Cardiac muscle cell (in vitro differentiated cells and primary cell): Measurements from ENCODE around the gene LRRC45. TPM values are rescaled to one million over a fixed set of nuclear protein-coding genes. Genes with fewer than 3 reads are reported as not detected.

Experiments
- DNase-seq, 2 donors: peaks; one replicate each; pipeline versions ENCODE4 v3.0.0 to v3.0.0-alpha.2; 2010 to 2017; ENCODE audit warnings: low read depth in 1 of 2, low spot score in 1 of 2
- H3K27ac ChIP-seq: fragments of 200-600 bp; sonication (generic); 2 replicates; pipeline ENCODE4 v1.5.1; 2016
- H3K27me3 ChIP-seq: fragments of 200-600 bp; sonication (generic); 2 replicates; pipeline ENCODE4 v1.6.0; 2016; ENCODE audit warnings: control low read depth
- H3K36me3 ChIP-seq: fragments of 200-600 bp; sonication (generic); 2 replicates; pipeline ENCODE4 v1.5.1; 2016; ENCODE audit warnings: control low read depth
- H3K4me1 ChIP-seq: fragments of 200-600 bp; sonication (generic); 2 replicates; pipeline ENCODE4 v1.8.1; 2017; ENCODE audit warnings: low read depth, mild to moderate bottlenecking, mixed run types
- H3K4me3 ChIP-seq: fragments of 200-600 bp; sonication (generic); 2 replicates; pipeline ENCODE4 v1.5.1; 2016; ENCODE audit warnings: mild to moderate bottlenecking
- H3K9me3 ChIP-seq: fragments of 200-600 bp; sonication (generic); 2 replicates; pipeline ENCODE4 v1.5.1; 2017; ENCODE audit warnings: low read depth, mild to moderate bottlenecking, control low read depth
- polyA plus RNA-seq: library from polyadenylated mRNA; unstranded; fragments of >200 nt; fragmentation: Nextera tagmentation; extraction: Ambion mirVana; gene quantifications from 2 replicates; pipeline ENCODE4 v1.2.1, GENCODE V29; 2016
- total RNA-seq: library from RNA; depleted of rRNA; stranded (reverse); fragments of >200 nt; gene quantifications from 2 replicates; pipeline ENCODE4 v1.2.3, GENCODE V29; 2016
- TF ChIP-seq, protein P1 (sequence below): IDR thresholded peaks from 2 replicates; pipeline ENCODE4 v1.5.1; 2012; ENCODE audit warnings: low read depth, mild to moderate bottlenecking, low read length

Gene LRRC45
- total and polyA plus RNA-seq, 2 experiments from 2014 or later: 31.8 to 36.5 TPM

DNA sequence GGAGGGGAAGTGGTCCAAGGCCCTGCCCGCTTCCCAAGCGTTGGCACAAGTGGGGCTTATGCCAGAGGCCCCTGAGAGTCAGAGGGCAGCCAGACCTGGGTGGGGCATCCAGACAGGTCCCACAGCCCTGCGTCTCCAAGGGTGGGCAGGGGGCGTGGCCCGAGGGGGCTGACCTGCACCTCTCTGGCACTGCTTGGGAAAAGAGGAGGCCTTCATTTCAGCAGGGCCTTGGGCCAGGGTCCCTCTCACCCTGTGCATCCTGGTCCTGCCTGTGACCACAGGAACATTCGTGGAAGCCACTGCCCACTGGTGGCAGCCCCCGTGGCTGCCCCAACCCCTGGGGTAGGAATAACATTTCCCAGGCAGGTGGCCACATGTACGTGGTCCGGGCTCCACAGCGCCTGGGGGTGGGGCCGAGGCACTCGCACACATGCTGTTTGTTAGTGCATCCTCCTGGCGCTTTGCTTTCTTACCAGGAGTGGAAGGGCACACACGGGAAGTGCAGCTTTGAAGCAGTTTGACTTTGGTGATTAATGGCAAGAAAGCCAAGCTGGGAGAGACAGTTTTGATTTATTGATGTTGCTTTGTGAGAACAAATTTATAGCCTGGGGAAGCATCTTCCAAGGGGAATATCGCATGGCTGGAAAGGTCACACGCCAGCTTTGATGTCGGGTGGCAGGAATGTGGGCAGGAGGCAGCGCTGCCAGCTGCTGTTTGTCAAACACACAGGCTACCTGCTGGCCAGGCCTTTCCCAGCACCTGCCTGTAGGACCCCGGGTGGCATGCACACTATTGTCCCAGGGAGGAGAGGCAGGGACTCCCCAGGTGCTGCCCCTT is 4.7 kb upstream of the LRRC45 start:
- peak overlapping the region; percentile 9 for H3K27ac ChIP-seq
- H3K9me3 ChIP-seq: no peaks in the 10 kb centered on the region
- H3K4me1 ChIP-seq: peaks cover 5% of the 10 kb centered on the region
- no peak for DNase-seq
- H3K36me3 ChIP-seq: no peaks in the 10 kb centered on the region
- H3K4me3 ChIP-seq: no peak overlapping the region
- no peaks in the 10 kb centered on the region for H3K27me3 ChIP-seq
- TF ChIP-seq, protein P1, sequence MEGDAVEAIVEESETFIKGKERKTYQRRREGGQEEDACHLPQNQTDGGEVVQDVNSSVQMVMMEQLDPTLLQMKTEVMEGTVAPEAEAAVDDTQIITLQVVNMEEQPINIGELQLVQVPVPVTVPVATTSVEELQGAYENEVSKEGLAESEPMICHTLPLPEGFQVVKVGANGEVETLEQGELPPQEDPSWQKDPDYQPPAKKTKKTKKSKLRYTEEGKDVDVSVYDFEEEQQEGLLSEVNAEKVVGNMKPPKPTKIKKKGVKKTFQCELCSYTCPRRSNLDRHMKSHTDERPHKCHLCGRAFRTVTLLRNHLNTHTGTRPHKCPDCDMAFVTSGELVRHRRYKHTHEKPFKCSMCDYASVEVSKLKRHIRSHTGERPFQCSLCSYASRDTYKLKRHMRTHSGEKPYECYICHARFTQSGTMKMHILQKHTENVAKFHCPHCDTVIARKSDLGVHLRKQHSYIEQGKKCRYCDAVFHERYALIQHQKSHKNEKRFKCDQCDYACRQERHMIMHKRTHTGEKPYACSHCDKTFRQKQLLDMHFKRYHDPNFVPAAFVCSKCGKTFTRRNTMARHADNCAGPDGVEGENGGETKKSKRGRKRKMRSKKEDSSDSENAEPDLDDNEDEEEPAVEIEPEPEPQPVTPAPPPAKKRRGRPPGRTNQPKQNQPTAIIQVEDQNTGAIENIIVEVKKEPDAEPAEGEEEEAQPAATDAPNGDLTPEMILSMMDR: no peak

DNA sequence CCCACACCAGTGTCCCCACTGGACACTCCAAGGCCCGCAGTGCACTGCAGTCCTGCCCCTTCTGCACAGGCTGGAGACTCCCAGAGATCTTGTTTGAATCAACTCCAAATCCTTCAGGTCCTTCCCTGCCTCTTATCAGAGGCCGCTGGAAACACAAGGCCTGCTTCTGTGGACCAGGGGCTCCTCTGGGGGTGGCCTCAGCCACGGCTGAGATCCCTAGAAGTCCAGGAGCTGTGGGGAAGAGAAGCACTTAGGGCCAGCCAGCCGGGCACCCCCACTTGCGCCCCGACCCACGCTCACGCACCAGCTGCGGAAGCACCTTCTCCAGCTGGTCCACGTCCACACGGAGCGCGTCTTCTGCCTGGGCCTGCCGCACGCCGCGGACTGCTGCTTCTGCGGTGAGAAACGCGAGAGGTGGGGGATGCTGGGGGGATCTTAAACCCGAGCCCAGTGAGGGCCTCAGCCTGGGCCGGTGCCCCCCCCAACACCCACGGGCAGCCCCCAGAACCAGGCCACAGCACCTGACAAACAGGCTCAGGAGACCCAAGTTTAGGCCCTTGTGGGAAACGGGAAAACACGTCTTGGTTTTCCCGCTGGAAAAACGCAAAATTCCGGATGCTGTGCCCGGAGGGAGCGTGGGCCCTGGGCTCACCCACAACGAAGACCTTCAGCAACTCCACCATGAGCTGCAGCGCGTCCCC is 4.0 kb upstream of the LRRC45 start:
- peak overlapping the region; percentile 9 for H3K27ac ChIP-seq
- TF ChIP-seq, protein P1: no peak

DNA sequence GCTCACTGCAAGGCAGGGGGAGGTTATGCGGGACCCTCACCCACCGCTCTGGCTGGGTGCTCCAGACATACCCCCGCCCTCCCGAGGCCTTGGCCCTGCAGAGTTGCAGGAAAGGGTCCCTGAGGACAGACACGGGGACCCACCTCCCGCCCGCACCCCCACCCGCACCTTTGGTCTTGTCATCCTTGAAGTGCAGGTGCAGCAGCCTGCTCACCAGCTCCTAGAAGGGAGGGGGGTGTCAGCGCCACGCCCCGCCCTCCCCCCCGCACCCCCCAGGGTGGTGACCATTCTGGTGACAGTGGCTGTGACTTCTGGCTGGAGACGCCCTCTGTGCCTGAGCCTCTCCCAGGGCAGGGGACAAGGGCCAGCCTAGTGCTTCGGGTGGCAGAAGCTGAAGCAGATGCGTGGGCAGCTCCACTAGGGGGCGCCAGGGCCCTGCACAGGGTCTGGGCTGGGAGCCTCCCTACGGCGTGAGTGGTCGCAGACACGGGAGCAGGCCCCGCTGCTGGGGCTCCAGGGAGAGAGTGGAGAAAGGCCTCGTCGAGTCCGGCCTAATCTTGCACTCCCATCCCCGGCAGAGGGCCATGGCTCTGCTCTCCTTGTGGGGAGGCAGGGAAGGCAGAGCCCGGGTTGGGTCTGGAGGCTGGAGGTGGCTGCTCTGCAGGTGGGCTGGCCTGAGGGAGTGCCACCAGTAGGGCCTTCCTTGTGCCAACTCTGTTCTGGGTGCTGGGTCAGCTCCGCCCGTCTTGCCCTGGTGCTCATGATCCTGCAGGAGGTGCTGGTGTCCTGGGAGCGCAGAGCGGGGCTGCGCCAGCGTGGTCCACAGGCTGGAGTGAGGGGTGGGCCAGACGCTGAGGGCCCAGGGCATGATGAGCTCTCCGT is 3.2 kb upstream of the LRRC45 start:
- Histone ChIP-seq H3K27me3 (no peaks in the 10 kb centered on the region), H3K27ac (no peak overlapping the region), H3K4me1 (no peaks in the 10 kb centered on the region), H3K9me3 (no peaks in the 10 kb centered on the region), H3K4me3 (no peak overlapping the region), H3K36me3 (no peaks in the 10 kb centered on the region)
- DNase-seq: peak; percentile 50 to 80
- TF ChIP-seq, protein P1: peak; percentile 73

More for the DNA sequence above, 4.0 kb upstream of the LRRC45 start:
- H3K36me3 ChIP-seq: no peaks in the 10 kb centered on the region
- H3K4me1 ChIP-seq: no peaks in the 10 kb centered on the region
- H3K27me3 ChIP-seq: no peaks in the 10 kb centered on the region
- DNase-seq: no peak
- no peaks in the 10 kb centered on the region for H3K9me3 ChIP-seq
- H3K4me3 ChIP-seq: no peak overlapping the region

DNA sequence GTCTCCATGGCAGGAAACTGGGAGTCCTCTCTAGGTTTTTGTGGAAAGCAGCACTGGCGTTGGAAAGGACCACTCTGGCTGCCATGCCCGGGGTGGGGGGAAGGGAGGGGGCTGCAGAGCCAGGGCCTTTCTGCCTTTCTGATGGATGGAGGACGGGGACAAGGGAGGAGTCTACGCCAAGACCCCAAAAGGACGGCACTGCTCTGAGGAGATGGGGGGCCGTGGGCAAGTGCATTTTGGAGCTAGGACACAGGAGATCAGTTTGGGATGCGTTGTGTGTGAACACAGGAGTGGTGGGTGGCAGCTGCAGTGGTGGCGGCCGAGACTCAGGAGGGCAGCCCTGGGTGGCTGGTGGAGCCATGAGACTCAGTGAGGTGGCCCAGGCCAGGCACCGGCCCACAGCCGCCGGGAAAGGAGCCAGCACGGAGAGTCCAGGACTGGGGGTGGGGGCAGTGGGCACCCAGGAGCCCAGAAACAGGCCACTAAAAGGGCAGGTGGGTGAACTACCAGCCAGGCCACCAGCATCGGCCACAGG is 2.5 kb upstream of the LRRC45 start:
- DNase-seq: no peak
- TF ChIP-seq, protein P1: no peak
- Histone ChIP-seq H3K4me3 (no peak overlapping the region), H3K9me3 (no peaks in the 10 kb centered on the region), H3K4me1 (no peaks in the 10 kb centered on the region), H3K27me3 (no peaks in the 10 kb centered on the region), H3K36me3 (no peaks in the 10 kb centered on the region), H3K27ac (no peak overlapping the region)
